HL-60 (cell line): ENCODE results near the gene DSG3.

ENCODE experiments used
- DNase-seq, 2 experiments: peaks; one replicate each; pipeline ENCODE4 v3.0.0-alpha.2; 2010 to 2020; ENCODE audit warnings: low read depth in 1 of 2, low spot score in 1 of 2
- H3K27ac ChIP-seq: fragments of 250-450 bp; sonication (Bioruptor Pico); replicated peaks from 2 replicates; pipeline ENCODE4 v1.5.1; 2020; ENCODE audit warnings: mild to moderate bottlenecking, moderate library complexity
- H3K27me3 ChIP-seq: fragments of 250-450 bp; sonication (Bioruptor Pico); 2 replicates; pipeline ENCODE4 v1.5.1; 2021; ENCODE audit warnings: mild to moderate bottlenecking, moderate library complexity; ENCODE audit not compliant: insufficient read depth, poor library complexity, severe bottlenecking
- H3K4me3 ChIP-seq: replicated peaks from 2 replicates; pipeline ENCODE4 v1.5.1; 2011; ENCODE audit warnings: mild to moderate bottlenecking, control low read depth, low read length; ENCODE audit not compliant: insufficient read depth
- GABPA ChIP-seq: IDR thresholded peaks from 2 replicates; pipeline ENCODE4 v1.6.1; 2012; ENCODE audit warnings: low read depth
- POLR2AphosphoS5 ChIP-seq: IDR thresholded peaks from 2 replicates; pipeline ENCODE4 v1.6.1; 2012; ENCODE audit warnings: low read depth
- SPI1 ChIP-seq: IDR thresholded peaks from 2 replicates; pipeline ENCODE4 v1.6.1; 2012; ENCODE audit warnings: low read depth, mild to moderate bottlenecking, borderline replicate concordance
- TF ChIP-seq, protein P1 (sequence below): IDR thresholded peaks from 2 replicates; pipeline ENCODE4 v1.6.1; 2012; ENCODE audit warnings: low read depth; ENCODE audit not compliant: insufficient replicate concordance
- TF ChIP-seq, protein P2 (sequence below): IDR thresholded peaks from one replicate; pipeline ENCODE4 v1.5.1; 2011; ENCODE audit warnings: low read length, control low read depth, inconsistent platforms; ENCODE audit not compliant: insufficient read depth

Gene DSG3

DNA sequence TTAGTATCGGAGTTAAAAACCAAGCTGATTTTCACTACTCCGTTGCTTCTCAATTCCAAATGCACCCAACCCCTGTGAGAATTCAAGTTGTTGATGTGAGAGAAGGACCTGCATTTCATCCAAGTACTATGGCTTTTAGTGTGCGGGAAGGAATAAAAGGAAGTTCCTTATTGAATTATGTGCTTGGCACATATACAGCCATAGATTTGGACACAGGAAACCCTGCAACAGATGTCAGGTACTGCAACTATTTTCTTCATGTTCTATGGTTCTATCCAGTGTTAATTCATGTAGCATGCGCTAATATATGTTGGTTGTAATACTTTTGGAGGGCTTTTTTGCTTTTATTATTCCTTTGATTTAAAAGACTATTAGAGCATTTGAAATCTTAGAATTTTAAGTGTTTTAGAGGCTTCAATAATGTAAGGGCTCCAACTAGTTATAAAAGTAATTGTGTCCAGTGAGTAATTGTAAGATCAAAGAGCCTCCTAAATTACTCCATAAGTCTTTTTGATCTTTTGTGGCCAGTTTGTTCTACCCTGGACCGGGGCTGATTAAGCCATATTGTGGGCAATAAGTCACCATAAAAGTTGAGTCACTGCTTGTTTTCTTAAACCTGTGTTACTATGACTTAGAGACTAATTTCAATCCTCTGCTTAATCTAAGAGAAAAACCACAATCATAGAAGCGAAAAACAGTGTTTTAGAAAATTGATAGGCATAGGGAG lies 48.1 kb upstream of the DSG3 start:
- TF ChIP-seq SPI1 (no peak), GABPA (no peak), POLR2AphosphoS5 (no peak)
- TF ChIP-seq, protein P1, sequence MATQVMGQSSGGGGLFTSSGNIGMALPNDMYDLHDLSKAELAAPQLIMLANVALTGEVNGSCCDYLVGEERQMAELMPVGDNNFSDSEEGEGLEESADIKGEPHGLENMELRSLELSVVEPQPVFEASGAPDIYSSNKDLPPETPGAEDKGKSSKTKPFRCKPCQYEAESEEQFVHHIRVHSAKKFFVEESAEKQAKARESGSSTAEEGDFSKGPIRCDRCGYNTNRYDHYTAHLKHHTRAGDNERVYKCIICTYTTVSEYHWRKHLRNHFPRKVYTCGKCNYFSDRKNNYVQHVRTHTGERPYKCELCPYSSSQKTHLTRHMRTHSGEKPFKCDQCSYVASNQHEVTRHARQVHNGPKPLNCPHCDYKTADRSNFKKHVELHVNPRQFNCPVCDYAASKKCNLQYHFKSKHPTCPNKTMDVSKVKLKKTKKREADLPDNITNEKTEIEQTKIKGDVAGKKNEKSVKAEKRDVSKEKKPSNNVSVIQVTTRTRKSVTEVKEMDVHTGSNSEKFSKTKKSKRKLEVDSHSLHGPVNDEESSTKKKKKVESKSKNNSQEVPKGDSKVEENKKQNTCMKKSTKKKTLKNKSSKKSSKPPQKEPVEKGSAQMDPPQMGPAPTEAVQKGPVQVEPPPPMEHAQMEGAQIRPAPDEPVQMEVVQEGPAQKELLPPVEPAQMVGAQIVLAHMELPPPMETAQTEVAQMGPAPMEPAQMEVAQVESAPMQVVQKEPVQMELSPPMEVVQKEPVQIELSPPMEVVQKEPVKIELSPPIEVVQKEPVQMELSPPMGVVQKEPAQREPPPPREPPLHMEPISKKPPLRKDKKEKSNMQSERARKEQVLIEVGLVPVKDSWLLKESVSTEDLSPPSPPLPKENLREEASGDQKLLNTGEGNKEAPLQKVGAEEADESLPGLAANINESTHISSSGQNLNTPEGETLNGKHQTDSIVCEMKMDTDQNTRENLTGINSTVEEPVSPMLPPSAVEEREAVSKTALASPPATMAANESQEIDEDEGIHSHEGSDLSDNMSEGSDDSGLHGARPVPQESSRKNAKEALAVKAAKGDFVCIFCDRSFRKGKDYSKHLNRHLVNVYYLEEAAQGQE: no peak
- TF ChIP-seq, protein P2, sequence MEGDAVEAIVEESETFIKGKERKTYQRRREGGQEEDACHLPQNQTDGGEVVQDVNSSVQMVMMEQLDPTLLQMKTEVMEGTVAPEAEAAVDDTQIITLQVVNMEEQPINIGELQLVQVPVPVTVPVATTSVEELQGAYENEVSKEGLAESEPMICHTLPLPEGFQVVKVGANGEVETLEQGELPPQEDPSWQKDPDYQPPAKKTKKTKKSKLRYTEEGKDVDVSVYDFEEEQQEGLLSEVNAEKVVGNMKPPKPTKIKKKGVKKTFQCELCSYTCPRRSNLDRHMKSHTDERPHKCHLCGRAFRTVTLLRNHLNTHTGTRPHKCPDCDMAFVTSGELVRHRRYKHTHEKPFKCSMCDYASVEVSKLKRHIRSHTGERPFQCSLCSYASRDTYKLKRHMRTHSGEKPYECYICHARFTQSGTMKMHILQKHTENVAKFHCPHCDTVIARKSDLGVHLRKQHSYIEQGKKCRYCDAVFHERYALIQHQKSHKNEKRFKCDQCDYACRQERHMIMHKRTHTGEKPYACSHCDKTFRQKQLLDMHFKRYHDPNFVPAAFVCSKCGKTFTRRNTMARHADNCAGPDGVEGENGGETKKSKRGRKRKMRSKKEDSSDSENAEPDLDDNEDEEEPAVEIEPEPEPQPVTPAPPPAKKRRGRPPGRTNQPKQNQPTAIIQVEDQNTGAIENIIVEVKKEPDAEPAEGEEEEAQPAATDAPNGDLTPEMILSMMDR: no peak
- no peak overlapping the region for H3K4me3 ChIP-seq
- peaks cover 3% of the 10 kb centered on the region for H3K27me3 ChIP-seq
- peak in 1 of 2 experiments; percentile 14 for DNase-seq
- no peak overlapping the region for H3K27ac ChIP-seq

DNA sequence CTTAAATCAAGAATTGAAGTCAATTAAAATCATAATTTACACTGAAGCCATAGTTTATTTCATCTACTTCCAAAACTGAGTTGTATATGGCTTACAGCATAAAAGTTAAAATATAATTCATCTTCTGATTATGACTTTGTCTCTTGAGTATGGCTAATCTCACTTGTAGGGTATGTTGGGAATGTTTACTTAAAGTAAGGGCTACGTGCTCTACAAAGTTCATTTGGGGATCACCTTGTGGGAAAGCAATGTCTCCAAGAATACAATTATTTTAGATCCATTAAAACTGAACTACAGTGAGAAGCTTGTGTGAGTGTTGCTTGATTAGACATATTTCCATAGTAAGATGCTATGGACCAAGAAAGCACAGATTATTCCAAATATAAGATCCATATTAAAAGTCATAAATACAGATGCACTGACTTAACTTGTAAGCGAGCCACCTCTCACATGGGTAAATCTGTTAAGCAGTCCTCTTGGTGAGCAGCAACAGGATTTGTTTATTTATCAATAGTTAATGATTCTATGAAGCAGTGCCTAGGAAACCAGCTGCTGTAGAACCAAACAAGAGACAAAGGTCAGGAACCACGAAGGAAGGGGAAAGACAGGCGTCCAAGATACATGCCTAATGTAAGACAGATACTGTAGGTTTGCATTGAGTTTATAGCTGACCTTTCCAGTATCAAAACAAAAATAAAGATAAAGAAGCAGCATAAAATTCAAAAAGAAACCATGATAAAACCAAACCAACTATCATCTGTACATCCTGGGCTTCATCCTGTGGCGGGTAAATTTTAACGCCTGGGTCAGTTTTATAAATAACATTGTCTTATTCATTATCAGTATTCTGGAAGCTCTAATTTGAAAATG lies 46.1 kb upstream of the DSG3 start:
- Histone ChIP-seq H3K27ac (no peak overlapping the region), H3K4me3 (no peak overlapping the region), H3K27me3 (peaks cover 3% of the 10 kb centered on the region)
- no peak for TF ChIP-seq POLR2AphosphoS5
- TF ChIP-seq, protein P2: no peak
- TF ChIP-seq, protein P1: no peak
- TF ChIP-seq SPI1: no peak
- no peak for TF ChIP-seq GABPA
- DNase-seq: no peak

- H3K4me3 ChIP-seq: no peak overlapping the region
- peaks cover 3% of the 10 kb centered on the region for H3K27me3 ChIP-seq
- no peak for DNase-seq
- no peak for TF ChIP-seq GABPA
- TF ChIP-seq SPI1: no peak
- TF ChIP-seq, protein P1: no peak
- no peak for TF ChIP-seq POLR2AphosphoS5
- TF ChIP-seq, protein P2: no peak
- no peak overlapping the region for H3K27ac ChIP-seq
These were observed 45.5 kb upstream of the DSG3 start for GRCh38 chr18:31402026-31402373.
